GM12878 (cell line): Measurements from ENCODE around the gene CTBP1. TPM values are rescaled to one million over a fixed set of nuclear protein-coding genes. Genes with fewer than 3 reads are reported as not detected.
A peak's percentile ranks its signal among the peaks of the same experiment; 100 is the strongest.

Experiments
- ATAC-seq: fragments of 200-7000 bp; cut with Tn5 transposase; 3 replicates; pipeline ENCODE4 v1.9.1; 2020; ENCODE audit warnings: mild to moderate bottlenecking, moderate library complexity
- BruUV-seq: library from RNA; stranded (reverse); fragments of 400-500 nt; replicated peaks from 2 replicates; lab custom pipeline; 2021; lab: Mats Ljungman, UMichigan
- CTCF ChIA-PET: fragments of 300-600 bp; sonication (Branson Sonifier 250); formaldehyde crosslinking; extraction: SDS; loops from one replicate; lab custom pipeline; 2021; ENCODE audit warnings: inconsistent platforms; lab: Yijun Ruan, JAX
- POLR2A ChIA-PET: fragments of 350-600 bp; formaldehyde crosslinking; extraction: SDS; loops from one replicate; lab custom pipeline; 2021; ENCODE audit warnings: inconsistent platforms; lab: Charles Lee
- RAD21 ChIA-PET: fragments of 300-600 bp; sonication (Branson Sonifier 250); formaldehyde crosslinking; loops from one replicate; lab custom pipeline; 2023; ENCODE audit warnings: antibody characterized with exemption; ENCODE audit not compliant: unreplicated experiment; lab: Charles Lee
- SMC1A ChIA-PET: fragments of 300-600 bp; sonication (Branson Sonifier 250); formaldehyde crosslinking; loops from one replicate; lab custom pipeline; 2023; ENCODE audit not compliant: unreplicated experiment, uncharacterized antibody; lab: Charles Lee
- DNase-seq: peaks from one replicate; pipeline ENCODE4 v3.0.0-alpha.2; 2011; ENCODE audit warnings: low read depth, low spot score
- FAIRE-seq: peaks from 3 replicates; lab custom pipeline; 2011; peaks lifted over from hg19 to GRCh38; lab: Jason Lieb, UNC
- H2AFZ ChIP-seq: 2 replicates; pipeline ENCODE4 v1.6.0; 2011; ENCODE audit warnings: low read depth, low read length, control low read depth; ENCODE audit not compliant: control insufficient read depth
- H3K27ac ChIP-seq: 2 replicates; pipeline ENCODE4 v1.5.1; 2011; ENCODE audit warnings: control low read depth; ENCODE audit not compliant: control insufficient read depth, insufficient read depth
- H3K27me3 ChIP-seq, 2 experiments: replicated peaks in 1 of 2; 2 replicates each; pipeline versions ENCODE4 v1.6.0 to v1.6.1; 2011; ENCODE audit warnings: low read length in 1 of 2; ENCODE audit not compliant: control insufficient read depth in 2 of 2, insufficient read depth in 2 of 2
- H3K36me3 ChIP-seq, 2 experiments: 2 replicates each; pipeline ENCODE4 v1.5.1; 2011; ENCODE audit warnings: low read length in 1 of 2; ENCODE audit not compliant: control insufficient read depth in 2 of 2, insufficient read depth in 2 of 2
- H3K4me1 ChIP-seq: 2 replicates; pipeline ENCODE4 v1.6.1; 2011; ENCODE audit warnings: mild to moderate bottlenecking, low read length, moderate library complexity, mixed read lengths; ENCODE audit not compliant: control insufficient read depth, insufficient read depth
- H3K4me2 ChIP-seq: 2 replicates; pipeline ENCODE4 v1.6.0; 2011; ENCODE audit warnings: control low read depth; ENCODE audit not compliant: control insufficient read depth, insufficient read depth
- H3K4me3 ChIP-seq: fragments of 200-600 bp; sonication (generic); 2 replicates; pipeline ENCODE4 v1.5.1; 2016
- H3K79me2 ChIP-seq: 2 replicates; pipeline ENCODE4 v1.6.0; 2011; ENCODE audit warnings: low read length; ENCODE audit not compliant: control insufficient read depth, insufficient read depth
- H3K9ac ChIP-seq: 2 replicates; pipeline ENCODE4 v1.8.0; 2011; ENCODE audit warnings: low read length, control low read depth, mixed read lengths; ENCODE audit not compliant: control insufficient read depth, insufficient read depth
- H3K9me3 ChIP-seq: replicated peaks from 3 replicates; pipeline ENCODE4 v1.5.1; 2011; ENCODE audit warnings: mild to moderate bottlenecking, low read length; ENCODE audit not compliant: control insufficient read depth, insufficient read depth
- H4K20me1 ChIP-seq: 2 replicates; pipeline ENCODE4 v1.6.0; 2011; ENCODE audit not compliant: control insufficient read depth, insufficient read depth
- BHLHE40 ChIP-seq, 2 experiments: fragments of 450-650 bp in 1 of 2; IDR thresholded peaks; 2 replicates each; pipeline ENCODE4 v1.6.1; 2011 to 2017; ENCODE audit warnings: low read depth in 2 of 2, borderline replicate concordance in 1 of 2, improper control_type of control experiment in 1 of 2, low read length in 1 of 2, mild to moderate bottlenecking in 1 of 2
- CBX3 ChIP-seq: fragments of 200-600 bp; sonication (generic); IDR thresholded peaks from 2 replicates; pipeline ENCODE4 v1.6.1; 2016; ENCODE audit warnings: low read depth, borderline replicate concordance
- FOXM1 ChIP-seq: IDR thresholded peaks from 2 replicates; pipeline ENCODE4 v1.6.1; 2012; ENCODE audit warnings: low read depth, mild to moderate bottlenecking, inconsistent platforms, low read length, moderate library complexity
- IRF4 ChIP-seq: IDR thresholded peaks from 2 replicates; pipeline ENCODE4 v1.6.1; 2011; ENCODE audit warnings: low read depth, low read length
- JUNB ChIP-seq: IDR thresholded peaks from 2 replicates; pipeline ENCODE4 v1.6.1; 2016; ENCODE audit warnings: antibody characterized with exemption, mild to moderate bottlenecking
- MTA3 ChIP-seq: IDR thresholded peaks from 2 replicates; pipeline ENCODE4 v1.6.1; 2012; ENCODE audit warnings: low read length, inconsistent platforms, borderline replicate concordance
- MYC ChIP-seq: IDR thresholded peaks from 2 replicates; pipeline ENCODE4 v1.6.1; 2011; ENCODE audit warnings: mild to moderate bottlenecking, low read length, moderate library complexity, inconsistent platforms; ENCODE audit not compliant: insufficient read depth, insufficient replicate concordance, insufficient read length, severe bottlenecking
- NFYB ChIP-seq: IDR thresholded peaks from 2 replicates; pipeline ENCODE4 v1.6.1; 2011; ENCODE audit warnings: low read depth, mild to moderate bottlenecking, low read length, improper control_type of control experiment, moderate library complexity; ENCODE audit not compliant: insufficient read depth
- NR2C2 ChIP-seq: IDR thresholded peaks from 2 replicates; pipeline ENCODE4 v1.6.1; 2011; ENCODE audit warnings: borderline replicate concordance, low read depth; ENCODE audit not compliant: control insufficient read depth, insufficient read length
- PAX8 ChIP-seq: fragments of 450-650 bp; IDR thresholded peaks from 2 replicates; pipeline ENCODE4 v1.6.1; 2017; ENCODE audit warnings: mild to moderate bottlenecking, moderate library complexity
- RAD51 ChIP-seq: fragments of 450-650 bp; IDR thresholded peaks from 2 replicates; pipeline ENCODE4 v1.6.1; 2016; ENCODE audit warnings: moderate library complexity, mild to moderate bottlenecking, inconsistent platforms
- RELA ChIP-seq: fragments of 450-650 bp; IDR thresholded peaks from 2 replicates; pipeline ENCODE4 v1.8.0; 2014; ENCODE audit warnings: borderline replicate concordance; ENCODE audit not compliant: partially characterized antibody
- WGBS: methylation state at CpG from one replicate; pipeline ENCODE4 v1.1.6; 2016; ENCODE audit warnings: low lambda C conversion rate; ENCODE audit not compliant: insufficient replicate concordance, insufficient coverage; ENCODE audit errors: missing lambda C conversion rate; 5-methylcytosine and 5-hydroxymethylcytosine counted together
- in situ Hi-C: fragments of 300-500 bp; cut with MboI; formaldehyde crosslinking; loops from 9 replicates; pipeline ENCODE4 v1.14.3; 2018; ENCODE audit warnings: mixed read lengths
- intact Hi-C: fragments of 100-400 bp; cut with micrococcal nuclease; formaldehyde crosslinking; loops from one replicate; pipeline ENCODE4 v1.14.2; 2022; ENCODE audit not compliant: unreplicated experiment
- polyA plus RNA-seq, 11 experiments: library from polyadenylated mRNA; depleted of rRNA in 4 of 11; unstranded in 6 of 11; stranded (reverse) in 5 of 11; fragments of >200 nt; fragmentation: Nextera tagmentation in 4 of 11; fragmentation: Illumina TruSeq in 1 of 11; extraction: Ambion mirVana in 4 of 11; extraction: Trizol in 1 of 11; gene quantifications; 1 replicate in 1 of 11; 2 replicates in 10 of 11; pipeline versions ENCODE4 v1.2.1 to v1.2.3, GENCODE V29; 2011 to 2016; ENCODE audit warnings: inconsistent platforms in 2 of 11, missing spikeins in 2 of 11, low read depth in 1 of 11
- total RNA-seq, 4 experiments: library from RNA; depleted of rRNA in 3 of 4; stranded (reverse); fragments of >200 nt in 3 of 4; fragmentation: Illumina TruSeq in 1 of 4; extraction: Trizol in 1 of 4; gene quantifications; 2 replicates each; pipeline versions ENCODE4 v1.2.1 to v1.2.3, GENCODE V29; 2013 to 2021
- TF ChIP-seq, protein P1 (sequence below): IDR thresholded peaks from 2 replicates; pipeline ENCODE4 v1.6.1; 2012; ENCODE audit warnings: improper control_type of control experiment, low read depth, low read length; ENCODE audit not compliant: insufficient replicate concordance
- TF ChIP-seq, protein P2 (sequence below): fragments of 450-650 bp; conservative IDR thresholded peaks from 2 replicates; pipeline ENCODE4 v1.6.1; 2017; ENCODE audit warnings: mild to moderate bottlenecking, moderate library complexity

Gene CTBP1
- total and polyA plus RNA-seq, 10 of the 15 experiments (the other 5 are each of a cell fraction or from before 2014, with no cell fraction given): 7.4 to 182 (median 63.1) TPM

DNA sequence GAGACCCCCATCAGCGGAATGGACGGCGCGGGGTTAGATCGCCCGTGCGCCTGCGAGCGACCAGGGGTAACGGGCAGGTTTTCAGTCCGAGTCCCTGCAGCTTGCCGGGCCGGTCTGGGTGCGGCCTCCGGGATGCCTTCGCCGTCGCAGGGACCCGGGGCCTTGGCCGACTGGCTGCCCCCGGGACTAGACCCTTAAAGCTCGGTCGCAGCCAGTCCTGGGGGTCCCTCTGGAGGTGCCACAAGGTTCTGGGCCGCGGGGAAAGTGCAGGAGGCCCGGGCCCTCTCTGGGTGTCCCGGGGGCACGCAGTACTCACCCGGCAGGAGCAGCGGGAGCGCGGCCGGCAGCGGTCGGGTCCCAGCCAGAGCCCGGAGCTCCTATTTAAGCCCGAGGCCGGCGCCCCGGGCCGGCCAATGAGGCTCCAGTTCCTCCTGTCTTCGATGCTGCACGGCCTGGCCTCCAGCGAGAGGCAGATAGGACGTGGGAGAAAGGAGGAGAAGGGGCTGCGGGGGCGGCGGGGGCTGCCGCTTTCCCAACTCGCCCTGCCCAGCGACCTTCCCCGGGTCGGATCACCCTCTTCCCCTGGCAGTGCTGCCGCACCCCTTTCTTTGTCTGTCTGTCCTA, 76.6 kb downstream of the CTBP1 start, which contains the start of gene SPON2:
TSS of gene SPON2 (minus strand) at position 356 of the 624 bp plus-strand sequence.
- H2AFZ ChIP-seq: no peak within 1 kb of the TSS
- BruUV-seq: no TSS peak
- peaks cover 0 to 9% of the 10 kb centered on the region in 2 experiments; a peak in 2 of 4 replicates for H3K27me3 ChIP-seq
- peak within 1 kb of the TSS; percentile 46 for H3K4me2 ChIP-seq
- POLR2A ChIA-PET: interaction anchor here (0.5 to 1.4 kb wide), 2 partner anchors 12 to 17 kb away, joined by 3 read pairs; no protein-coding TSS in a partner anchor
- H3K9me3 ChIP-seq: no peaks in the 10 kb centered on the region; the same call in 2 of the 3 replicates
- no peak for FAIRE-seq
- RAD21 ChIA-PET: no interaction called here
- no peaks in the 10 kb centered on the region for H3K79me2 ChIP-seq
- H3K36me3 ChIP-seq: no peaks in the 10 kb centered on the region
- H3K9ac ChIP-seq: no peak within 1 kb of the TSS
- no peak for DNase-seq
- WGBS: 26% methylated on average over 42 of the region's 54 CpGs
- H3K4me1 ChIP-seq: peaks cover 12% of the 10 kb centered on the region
- intact Hi-C loops: no loop called here
- SMC1A ChIA-PET: no interaction called here
- CTCF ChIA-PET: no interaction called here
- H3K27ac ChIP-seq: no peak within 1 kb of the TSS
- no peak within 1 kb of the TSS; the same call in 1 of the 2 replicates for H3K4me3 ChIP-seq
- ATAC-seq: no peak
- in situ Hi-C loops: no loop called here
- H4K20me1 ChIP-seq: no peaks in the 10 kb centered on the region
- no peak for TF ChIP-seq PAX8
- TF ChIP-seq, protein P1, sequence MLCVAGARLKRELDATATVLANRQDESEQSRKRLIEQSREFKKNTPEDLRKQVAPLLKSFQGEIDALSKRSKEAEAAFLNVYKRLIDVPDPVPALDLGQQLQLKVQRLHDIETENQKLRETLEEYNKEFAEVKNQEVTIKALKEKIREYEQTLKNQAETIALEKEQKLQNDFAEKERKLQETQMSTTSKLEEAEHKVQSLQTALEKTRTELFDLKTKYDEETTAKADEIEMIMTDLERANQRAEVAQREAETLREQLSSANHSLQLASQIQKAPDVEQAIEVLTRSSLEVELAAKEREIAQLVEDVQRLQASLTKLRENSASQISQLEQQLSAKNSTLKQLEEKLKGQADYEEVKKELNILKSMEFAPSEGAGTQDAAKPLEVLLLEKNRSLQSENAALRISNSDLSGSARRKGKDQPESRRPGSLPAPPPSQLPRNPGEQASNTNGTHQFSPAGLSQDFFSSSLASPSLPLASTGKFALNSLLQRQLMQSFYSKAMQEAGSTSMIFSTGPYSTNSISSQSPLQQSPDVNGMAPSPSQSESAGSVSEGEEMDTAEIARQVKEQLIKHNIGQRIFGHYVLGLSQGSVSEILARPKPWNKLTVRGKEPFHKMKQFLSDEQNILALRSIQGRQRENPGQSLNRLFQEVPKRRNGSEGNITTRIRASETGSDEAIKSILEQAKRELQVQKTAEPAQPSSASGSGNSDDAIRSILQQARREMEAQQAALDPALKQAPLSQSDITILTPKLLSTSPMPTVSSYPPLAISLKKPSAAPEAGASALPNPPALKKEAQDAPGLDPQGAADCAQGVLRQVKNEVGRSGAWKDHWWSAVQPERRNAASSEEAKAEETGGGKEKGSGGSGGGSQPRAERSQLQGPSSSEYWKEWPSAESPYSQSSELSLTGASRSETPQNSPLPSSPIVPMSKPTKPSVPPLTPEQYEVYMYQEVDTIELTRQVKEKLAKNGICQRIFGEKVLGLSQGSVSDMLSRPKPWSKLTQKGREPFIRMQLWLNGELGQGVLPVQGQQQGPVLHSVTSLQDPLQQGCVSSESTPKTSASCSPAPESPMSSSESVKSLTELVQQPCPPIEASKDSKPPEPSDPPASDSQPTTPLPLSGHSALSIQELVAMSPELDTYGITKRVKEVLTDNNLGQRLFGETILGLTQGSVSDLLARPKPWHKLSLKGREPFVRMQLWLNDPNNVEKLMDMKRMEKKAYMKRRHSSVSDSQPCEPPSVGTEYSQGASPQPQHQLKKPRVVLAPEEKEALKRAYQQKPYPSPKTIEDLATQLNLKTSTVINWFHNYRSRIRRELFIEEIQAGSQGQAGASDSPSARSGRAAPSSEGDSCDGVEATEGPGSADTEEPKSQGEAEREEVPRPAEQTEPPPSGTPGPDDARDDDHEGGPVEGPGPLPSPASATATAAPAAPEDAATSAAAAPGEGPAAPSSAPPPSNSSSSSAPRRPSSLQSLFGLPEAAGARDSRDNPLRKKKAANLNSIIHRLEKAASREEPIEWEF: no peak
- no peak for TF ChIP-seq NFYB
- no peak for TF ChIP-seq MYC
- no peak for TF ChIP-seq FOXM1
- no peak for TF ChIP-seq NR2C2
- no peak for TF ChIP-seq CBX3
- TF ChIP-seq JUNB: no peak
- TF ChIP-seq IRF4: no peak
- no peak for TF ChIP-seq BHLHE40 (IDR thresholded peaks at IDR 0.05; ENCODE audit: borderline replicate concordance in 1 of 2, low read depth in 2 of 2, low read length in 1 of 2)
- no peak for TF ChIP-seq MTA3
- no peak for TF ChIP-seq RAD51
- TF ChIP-seq, protein P2, sequence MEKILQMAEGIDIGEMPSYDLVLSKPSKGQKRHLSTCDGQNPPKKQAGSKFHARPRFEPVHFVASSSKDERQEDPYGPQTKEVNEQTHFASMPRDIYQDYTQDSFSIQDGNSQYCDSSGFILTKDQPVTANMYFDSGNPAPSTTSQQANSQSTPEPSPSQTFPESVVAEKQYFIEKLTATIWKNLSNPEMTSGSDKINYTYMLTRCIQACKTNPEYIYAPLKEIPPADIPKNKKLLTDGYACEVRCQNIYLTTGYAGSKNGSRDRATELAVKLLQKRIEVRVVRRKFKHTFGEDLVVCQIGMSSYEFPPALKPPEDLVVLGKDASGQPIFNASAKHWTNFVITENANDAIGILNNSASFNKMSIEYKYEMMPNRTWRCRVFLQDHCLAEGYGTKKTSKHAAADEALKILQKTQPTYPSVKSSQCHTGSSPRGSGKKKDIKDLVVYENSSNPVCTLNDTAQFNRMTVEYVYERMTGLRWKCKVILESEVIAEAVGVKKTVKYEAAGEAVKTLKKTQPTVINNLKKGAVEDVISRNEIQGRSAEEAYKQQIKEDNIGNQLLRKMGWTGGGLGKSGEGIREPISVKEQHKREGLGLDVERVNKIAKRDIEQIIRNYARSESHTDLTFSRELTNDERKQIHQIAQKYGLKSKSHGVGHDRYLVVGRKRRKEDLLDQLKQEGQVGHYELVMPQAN: no peak
- TF ChIP-seq RELA: no peak
